HG03135 (cell line): Measurements from ENCODE around the gene S100A14.
"Not testable (repeated sequence)": the region's sequence is repeated elsewhere in the genome, so short reads cannot be mapped to it uniquely, and the experiment has no call there.

Source experiments
- ATAC-seq: cut with Tn5 transposase; IDR thresholded peaks from one replicate; pipeline ENCODE4 v1.9.1; 2021; ENCODE audit warnings: mild to moderate bottlenecking, moderate library complexity; ENCODE audit not compliant: unreplicated experiment

S100A14 gene

DNA sequence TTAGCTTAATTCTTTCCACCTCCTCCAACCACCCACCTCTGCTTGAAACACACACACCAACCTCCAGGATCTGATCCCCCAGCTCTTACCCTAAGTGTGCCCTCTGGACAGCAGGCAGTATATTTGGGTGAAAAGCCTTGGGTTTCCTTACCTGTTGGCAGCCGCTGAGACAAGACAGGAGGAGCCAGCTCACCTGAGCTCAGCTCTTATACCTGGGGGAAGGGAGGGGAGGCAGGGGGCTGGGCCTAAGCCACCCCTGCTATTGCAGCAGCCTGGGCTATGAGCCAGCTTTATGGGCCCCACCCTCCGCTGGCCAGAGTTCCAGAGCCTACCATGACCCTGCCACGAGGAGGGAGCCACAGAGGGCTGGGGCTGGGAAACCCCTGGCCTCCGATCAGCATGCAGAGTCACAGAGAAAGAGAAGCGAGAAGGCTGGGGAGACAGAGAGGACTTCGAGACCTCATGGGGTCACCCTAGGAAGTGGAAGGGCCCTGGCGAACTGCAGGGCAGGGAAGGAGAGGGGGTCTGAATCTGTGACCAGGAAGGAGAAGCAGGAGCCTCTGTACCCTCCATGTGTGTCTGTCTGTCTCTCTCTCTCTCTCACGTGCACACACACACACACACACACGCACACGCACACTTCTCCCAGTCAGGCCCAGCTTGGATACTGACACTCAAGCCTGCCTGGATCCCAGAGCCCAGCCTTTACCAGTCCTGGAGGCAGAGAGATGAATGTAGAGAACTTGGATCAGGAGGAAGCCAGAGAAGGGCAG is at the start of gene S100A14:
Gene S100A14 (minus strand): TSS at position 182 of the 773 bp plus-strand sequence. CDS start 467 bp downstream, outside the sequence.
- ATAC-seq = no peak

DNA sequence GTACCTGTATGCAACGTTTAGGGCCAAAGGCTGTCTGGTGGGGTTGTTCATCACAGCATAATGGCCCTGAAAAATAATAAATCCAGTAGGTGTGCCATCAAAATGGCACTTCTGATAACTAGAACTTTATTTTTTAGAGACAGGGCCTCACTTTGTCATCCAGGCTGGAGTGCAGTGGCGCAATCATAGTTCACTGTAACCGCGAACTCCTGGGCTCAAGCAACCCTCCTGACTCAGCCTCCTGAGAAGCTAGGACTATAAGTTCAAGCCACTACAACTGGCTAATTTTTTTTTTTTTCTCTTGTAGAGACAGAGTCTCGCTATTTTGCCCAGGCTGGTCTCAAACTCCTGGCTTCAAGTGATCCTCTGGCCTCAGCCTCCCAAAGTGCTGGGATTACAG is 47.1 kb upstream of the S100A14 start:
- ATAC-seq = no peak

- ATAC-seq = no peak
These were observed 46.1 kb upstream of the S100A14 start for GRCh38 chr1:153662269-153662668.

- ATAC-seq = no peak
These were observed 45.1 kb upstream of the S100A14 start for GRCh38 chr1:153661111-153661708.

- ATAC-seq = no peak
These were observed 43.5 kb upstream of the S100A14 start for GRCh38 chr1:153659656-153660055.

DNA sequence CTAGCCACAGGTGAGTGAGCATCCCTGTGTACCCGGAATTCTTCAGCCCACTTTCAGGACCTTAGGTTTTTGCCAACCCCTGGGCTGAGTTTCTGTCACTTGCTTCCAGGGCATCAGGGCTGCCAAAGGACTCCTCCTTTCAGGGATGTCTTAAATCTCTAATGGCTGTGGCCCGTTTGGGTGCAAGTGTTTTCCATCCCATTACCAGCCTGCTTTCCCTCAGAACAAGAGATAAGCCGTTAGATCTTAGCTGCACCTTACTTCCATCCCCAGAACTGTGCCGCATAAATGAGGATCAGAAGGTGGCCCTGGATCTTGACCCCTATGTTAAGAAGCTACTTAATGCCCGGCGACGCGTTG is 43.0 kb upstream of the S100A14 start:
- ATAC-seq = no peak

DNA sequence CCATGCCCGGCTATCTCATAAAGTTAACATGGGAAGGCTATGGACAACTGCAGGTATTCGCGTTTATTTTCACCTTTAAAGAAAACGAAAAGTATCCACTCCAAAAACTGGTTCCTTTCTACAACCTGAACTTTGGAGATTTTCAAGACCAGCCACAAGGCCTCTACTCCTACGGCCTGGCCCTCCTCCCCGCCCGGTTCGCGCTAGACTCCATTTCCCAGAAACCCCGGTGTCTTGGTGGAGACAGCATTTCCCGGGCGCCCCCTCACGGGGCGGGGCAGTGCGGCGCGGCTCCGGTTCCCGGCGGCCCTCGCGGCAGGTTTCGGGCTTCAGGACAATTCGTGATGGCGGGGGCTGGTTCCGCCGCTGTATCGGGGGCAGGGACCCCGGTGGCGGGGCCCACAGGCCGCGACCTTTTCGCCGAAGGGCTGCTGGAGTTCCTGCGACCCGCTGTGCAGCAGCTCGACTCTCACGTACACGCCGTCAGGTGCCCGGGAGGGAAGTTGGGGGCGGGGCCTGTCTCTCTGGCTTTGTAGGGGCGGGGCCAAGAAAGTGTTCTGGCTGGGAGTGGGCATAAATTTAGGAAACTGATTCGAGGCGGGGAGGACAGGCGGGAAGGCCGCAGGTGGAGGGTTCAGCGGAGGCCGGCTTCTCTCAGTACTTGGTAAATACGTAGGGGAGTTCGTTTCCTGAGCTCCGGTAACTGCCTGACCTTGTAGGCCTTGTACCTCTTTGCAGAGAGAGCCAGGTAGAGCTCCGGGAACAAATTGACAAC is 42.5 kb upstream of the S100A14 start, which contains the start of gene SNAPIN:
Gene SNAPIN (plus strand): TSS at position 304 of the 775 bp plus-strand sequence. CDS start 41 bp downstream, at position 345.
- ATAC-seq = peak; percentile 91

GRCh38 chr1:153655333-153655732 is 39.2 kb upstream of the S100A14 start:
- ATAC-seq = no peak

- ATAC-seq = no peak
These were observed 36.8 kb upstream of the S100A14 start for GRCh38 chr1:153652805-153653500.

DNA sequence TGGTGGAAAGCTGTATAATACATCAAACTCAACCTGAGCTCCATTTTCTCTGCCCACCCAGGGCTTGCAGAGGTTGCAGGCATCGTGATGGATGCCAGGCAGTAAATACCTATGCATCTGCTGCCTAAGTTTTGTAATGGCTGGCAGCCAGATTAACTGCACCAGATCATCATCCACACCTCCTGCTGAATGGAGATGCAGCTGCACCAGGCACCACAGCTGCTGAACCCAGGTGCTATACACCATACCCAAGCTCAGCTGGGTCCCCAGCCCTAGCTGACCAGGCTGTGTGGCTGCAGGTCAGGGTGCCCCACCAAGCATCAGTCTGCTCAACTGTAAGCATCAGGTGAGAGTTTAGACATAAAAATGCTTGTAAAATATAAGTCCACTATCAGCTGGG is 35.6 kb upstream of the S100A14 start:
- ATAC-seq = no peak

- no peak for ATAC-seq
These were observed 33.7 kb upstream of the S100A14 start for GRCh38 chr1:153649863-153650235.

- ATAC-seq = no peak
These were observed 33.2 kb upstream of the S100A14 start for GRCh38 chr1:153649137-153649862.

GRCh38 chr1:153648000-153648643 is 32.0 kb upstream of the S100A14 start:
- ATAC-seq = no peak

DNA sequence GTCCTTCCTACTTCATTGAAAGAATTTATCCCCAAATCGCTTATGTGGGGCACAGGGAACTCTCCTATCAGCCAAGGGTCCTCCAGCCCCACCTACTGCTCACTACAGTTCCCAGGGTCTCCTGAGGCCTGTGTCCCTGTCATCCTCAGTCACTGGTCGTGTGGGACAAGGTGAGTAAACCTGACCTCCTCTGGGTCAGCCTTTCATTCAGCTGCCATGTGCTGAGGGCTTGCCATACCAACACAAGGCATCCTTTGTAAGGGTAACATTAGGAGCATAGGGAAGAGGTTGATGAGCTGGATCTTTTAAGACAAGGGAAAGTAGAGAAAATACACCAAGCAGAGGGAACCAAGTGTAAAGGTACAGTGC is 31.2 kb upstream of the S100A14 start:
- ATAC-seq = no peak

DNA sequence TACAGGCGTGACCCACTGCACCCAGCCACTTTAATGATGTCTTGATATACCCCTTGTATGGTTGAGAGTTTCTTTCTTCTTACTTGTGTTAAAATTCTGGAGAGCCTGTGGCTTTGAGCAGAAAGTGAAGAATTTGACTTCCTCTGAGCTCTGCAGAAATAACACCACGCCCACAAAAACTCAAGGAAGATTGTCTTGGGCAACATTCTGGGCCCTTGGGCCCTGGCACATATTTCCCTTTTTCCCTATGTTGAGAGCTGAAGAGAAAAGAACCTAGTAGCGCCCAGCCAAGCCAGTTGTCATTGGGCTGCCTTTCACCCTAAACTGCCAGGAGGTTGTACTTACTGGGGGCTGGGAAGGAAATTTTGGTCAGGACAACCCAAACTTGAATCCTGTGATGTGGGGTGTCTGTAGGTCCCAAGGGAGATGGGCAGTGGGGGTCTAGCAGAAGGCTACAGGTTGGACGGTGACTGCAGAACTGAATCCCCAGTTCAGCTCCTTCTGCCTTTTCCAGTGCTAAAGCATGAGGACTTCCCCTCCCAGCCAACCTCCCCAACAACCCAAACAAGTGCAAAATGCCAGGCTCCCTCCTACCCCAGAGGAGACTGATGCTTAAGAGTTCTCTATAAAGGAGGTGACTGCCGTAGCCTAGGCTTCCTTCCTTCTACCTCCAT is 30.7 kb upstream of the S100A14 start:
- ATAC-seq = no peak

GRCh38 chr1:153643816-153644215 is 27.7 kb upstream of the S100A14 start:
- ATAC-seq = no peak

DNA sequence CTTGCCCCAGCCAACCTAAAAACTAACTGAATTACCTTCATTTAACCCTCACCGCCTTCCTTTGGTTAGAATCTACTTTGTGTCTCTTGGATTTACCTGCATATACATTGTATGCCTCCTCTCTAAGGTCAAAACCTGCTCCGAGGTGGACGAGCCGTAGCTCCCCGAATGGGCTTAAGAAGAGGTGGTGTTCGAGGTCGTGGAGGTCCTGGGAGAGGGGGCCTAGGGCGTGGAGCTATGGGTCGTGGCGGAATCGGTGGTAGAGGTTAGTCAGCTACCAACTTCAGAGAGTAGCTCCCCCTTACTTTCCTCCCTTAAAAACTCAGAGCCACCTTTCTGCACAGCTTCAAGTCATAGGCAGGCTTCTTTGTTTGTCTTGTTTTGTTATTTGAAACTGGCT is 27.0 kb upstream of the S100A14 start:
- ATAC-seq = no peak

DNA sequence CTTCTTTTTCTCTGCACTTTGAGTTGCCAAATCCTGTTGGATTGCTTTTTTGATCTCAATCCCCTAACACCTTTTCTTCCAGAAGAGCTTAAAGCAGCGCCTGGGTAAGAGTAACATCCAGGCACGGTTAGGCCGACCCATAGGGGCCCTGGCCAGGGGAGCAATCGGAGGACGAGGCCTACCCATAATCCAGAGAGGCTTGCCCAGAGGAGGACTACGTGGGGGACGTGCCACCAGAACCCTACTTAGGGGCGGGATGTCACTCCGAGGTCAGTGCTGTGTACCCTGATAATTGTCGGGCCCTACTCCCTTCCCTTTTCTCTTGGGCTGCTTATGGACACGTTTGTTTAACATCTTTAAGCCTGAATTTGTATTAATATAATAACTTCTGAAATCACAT is 26.0 kb upstream of the S100A14 start:
- ATAC-seq = no peak

- ATAC-seq = no peak
These were observed 24.7 kb upstream of the S100A14 start for GRCh38 chr1:153640861-153641260.

- not testable (repeated sequence) for ATAC-seq
These were observed 24.1 kb upstream of the S100A14 start for GRCh38 chr1:153640213-153640612.
